Activated T-cell treated with anti-CD3 and anti-CD28 coated beads for 4 hours (primary cell): ENCODE measurements around the gene SRRM2.
A peak's percentile ranks its signal among the peaks of the same experiment; 100 is the strongest.

ENCODE experiments used
- DNase-seq: peaks from one replicate; pipeline ENCODE4 v3.0.0-alpha.2; 2020

The SRRM2 gene

DNA sequence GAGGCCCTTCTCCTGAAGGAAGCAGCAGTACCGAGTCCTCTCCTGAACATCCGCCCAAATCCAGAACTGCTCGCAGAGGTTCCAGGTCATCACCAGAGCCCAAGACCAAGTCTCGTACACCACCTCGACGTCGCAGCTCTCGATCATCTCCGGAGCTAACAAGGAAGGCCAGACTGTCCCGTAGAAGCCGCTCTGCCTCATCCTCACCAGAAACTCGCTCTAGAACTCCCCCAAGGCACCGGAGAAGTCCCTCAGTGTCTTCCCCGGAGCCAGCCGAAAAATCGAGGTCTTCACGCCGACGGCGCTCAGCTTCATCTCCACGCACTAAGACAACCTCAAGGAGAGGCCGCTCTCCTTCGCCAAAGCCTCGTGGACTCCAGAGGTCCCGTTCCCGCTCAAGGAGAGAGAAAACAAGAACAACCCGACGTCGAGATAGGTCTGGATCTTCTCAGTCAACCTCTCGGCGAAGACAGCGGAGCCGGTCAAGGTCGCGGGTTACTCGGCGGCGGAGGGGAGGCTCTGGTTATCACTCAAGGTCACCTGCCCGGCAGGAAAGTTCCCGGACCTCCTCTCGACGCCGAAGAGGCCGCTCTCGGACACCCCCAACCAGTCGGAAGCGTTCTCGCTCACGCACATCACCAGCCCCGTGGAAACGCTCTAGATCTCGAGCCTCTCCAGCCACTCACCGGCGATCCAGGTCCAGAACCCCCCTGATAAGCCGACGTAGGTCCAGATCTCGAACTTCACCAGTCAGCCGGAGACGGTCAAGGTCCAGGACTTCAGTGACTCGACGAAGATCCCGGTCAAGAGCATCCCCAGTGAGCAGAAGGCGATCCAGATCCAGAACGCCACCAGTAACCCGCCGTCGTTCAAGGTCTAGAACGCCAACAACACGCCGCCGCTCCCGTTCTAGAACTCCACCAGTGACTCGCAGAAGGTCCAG lies 13.3 kb downstream of the SRRM2 start:
- DNase-seq: no peak

DNA sequence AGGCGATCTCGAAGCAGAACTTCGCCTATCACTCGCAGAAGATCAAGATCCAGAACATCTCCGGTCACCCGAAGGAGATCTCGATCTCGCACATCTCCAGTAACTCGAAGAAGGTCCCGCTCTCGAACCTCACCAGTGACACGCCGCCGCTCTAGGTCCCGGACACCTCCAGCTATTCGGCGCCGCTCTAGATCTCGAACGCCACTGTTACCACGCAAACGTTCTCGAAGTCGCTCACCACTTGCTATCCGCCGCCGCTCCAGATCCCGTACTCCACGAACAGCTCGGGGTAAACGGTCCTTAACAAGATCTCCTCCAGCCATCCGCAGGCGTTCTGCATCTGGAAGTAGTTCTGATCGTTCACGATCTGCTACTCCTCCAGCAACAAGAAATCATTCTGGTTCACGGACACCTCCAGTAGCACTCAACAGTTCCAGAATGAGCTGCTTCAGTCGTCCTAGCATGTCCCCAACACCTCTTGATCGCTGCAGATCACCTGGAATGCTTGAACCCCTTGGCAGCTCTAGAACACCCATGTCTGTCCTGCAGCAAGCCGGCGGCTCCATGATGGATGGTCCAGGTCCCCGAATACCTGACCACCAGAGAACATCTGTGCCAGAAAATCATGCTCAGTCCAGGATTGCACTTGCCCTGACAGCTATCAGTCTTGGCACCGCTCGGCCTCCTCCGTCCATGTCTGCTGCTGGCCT lies 14.1 kb downstream of the SRRM2 start:
- no peak for DNase-seq

DNA sequence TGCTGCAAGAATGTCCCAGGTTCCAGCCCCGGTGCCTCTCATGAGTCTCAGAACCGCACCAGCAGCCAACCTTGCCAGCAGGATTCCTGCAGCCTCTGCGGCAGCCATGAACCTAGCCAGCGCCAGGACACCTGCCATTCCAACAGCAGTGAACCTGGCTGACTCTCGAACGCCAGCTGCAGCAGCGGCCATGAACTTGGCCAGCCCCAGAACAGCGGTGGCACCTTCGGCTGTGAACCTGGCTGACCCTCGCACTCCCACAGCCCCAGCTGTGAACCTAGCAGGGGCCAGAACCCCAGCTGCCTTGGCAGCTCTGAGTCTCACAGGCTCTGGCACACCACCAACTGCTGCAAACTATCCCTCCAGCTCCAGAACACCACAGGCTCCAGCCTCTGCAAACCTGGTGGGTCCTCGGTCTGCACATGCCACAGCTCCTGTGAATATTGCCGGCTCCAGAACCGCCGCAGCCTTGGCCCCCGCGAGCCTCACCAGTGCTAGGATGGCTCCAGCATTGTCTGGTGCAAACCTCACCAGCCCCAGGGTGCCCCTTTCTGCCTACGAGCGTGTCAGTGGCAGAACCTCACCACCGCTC lies 14.8 kb downstream of the SRRM2 start:
- DNase-seq: no peak

GRCh38 chr16:2767891-2768290 lies 15.5 kb downstream of the SRRM2 start:
- DNase-seq: no peak

DNA sequence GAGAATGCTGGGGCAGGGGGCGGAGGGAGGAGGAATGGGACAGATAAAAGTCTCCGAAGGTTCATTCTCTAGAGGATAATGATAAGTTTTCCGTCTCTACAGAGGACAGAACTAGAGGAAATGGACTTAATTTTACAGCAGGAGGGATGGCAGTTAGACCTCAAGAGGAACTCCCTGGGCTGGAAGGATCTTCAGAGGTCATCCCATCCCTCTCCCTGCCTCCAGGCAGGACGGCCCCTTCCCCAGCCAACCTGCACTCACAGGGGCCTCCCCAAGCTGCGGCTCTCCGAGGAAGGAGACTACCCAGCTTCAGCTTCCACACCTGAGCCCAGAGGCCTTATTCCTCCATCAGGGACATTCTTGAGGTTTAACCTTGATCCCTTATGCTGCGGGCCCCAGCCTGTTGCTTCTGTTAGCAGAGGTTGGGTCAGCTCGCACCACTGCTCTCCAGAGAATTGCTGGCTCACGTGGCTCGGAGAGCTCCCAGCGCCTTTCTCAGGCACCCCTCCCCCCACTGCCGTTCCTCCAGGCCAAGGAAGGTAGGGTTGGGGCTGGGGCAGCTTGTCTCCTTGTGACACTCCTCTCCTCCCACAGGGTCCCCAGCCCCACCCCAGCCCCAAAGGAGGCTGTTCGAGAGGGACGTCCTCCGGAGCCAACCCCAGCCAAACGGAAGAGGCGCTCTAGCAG lies 16.1 kb downstream of the SRRM2 start:
- DNase-seq: no peak

DNA sequence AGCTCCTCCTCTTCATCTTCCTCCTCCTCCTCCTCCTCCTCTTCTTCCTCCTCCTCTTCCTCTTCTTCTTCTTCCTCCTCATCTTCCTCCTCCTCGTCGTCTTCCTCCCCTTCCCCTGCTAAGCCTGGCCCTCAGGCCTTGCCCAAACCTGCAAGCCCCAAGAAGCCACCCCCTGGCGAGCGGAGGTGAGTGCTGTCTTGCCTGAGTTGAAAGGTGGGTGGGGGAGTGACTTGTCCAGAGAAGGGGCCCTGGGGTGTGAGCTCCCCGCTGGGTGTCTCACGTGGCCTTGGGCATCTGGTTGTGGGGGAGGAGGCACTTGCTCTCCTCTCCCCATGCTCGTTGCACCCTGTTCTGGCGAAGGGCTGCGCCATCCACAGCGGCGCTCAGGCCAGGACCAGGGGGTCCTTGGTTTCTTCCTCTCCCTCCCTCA lies 16.7 kb downstream of the SRRM2 start:
- no peak for DNase-seq

DNA sequence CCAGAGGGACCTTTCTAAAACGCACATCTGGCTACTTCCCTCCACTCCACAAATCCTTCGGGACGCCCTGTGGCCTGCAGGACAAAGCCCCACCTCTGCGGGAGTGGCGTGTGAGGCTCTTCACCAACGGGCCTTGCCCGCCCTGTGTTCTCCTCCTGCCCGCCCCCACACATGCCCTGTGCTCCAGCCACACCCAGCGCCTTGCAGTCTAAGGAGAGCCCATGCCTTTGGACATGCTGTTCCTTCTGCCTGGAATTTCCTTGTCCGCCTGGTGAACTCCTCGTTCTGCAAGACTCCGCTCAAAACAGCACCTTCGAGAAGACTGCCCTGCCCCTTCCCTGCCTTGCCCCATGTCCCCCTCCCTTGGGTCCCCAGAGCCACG lies 17.2 kb downstream of the SRRM2 start:
- DNase-seq: no peak

DNA sequence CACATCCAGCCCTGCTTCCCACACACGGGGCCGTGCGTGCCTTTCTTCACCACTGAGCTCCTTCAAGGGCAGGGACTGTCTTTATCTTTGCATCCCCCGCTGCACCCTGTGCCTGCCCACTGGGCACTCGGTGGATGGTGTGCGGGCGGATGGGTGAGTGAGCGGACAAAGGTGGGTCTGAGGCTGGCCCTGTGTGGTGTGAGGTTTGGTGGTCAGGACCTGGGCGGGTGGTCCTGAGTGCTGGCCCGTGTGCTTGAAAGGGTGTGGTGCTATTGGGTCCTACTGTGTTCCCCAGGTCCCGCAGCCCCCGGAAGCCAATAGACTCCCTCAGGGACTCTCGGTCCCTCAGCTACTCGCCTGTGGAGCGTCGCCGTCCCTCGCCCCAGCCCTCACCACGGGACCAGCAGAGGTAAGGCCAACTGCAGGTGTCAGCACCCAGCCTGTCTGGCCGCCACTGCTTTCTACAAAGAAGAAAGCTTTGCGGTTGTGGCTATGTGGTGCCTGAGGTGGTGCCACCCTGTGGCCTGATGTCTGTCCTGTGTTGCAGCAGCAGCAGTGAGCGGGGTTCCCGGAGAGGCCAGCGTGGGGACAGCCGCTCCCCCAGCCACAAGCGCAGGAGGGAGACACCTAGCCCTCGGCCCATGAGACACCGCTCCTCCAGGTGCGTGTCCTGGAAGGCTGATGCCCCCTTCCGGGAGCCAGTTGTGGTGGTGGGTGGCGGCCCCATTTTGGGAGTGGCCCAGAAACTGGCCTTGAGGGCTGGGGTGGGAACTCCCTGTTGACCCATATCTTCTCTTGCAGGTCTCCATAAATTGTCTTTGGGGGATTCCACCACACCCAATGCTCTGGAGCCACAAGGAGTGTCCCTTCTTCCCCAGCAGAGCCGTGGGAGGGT lies 17.9 kb downstream of the SRRM2 start:
- no peak for DNase-seq

- no peak for DNase-seq
These were observed 19.3 kb downstream of the SRRM2 start for GRCh38 chr16:2771496-2772402.

DNA sequence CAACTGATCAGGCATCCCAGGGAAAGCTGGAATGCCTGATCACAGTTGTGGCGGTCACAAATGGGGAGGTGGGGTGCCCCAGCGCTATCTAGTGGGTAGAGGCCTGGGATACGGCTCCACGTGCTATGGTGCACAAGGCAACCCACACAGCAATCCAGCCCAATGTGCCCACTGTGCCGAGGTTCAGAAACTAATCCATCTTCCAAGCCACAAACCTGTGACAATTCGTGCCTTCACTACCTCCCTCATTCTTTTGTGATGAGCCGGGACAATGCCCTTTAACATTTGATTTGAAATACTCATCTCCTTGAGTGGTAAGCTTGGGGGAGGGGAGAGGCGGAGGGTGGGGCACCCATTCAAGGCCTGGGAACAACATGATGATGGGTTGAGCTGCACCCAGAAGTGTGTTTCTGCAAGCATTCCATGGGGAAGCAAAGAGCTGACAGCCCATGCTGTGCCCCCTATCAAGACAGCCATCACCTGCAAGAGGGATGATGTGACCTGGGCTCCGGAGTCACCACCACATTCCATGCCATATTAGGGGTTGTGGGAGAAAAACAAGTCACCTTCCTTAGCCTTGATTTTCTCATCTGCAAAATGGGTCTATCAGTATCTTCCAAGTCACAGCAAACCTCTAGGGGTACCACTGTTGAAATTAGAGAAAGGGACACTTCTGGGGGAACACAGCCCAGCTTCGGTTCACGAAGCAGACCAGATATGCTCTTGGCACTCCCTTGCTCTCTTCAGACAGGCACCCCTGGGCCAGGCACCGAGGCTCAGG lies 20.9 kb downstream of the SRRM2 start:
- DNase-seq: no peak

- DNase-seq: no peak
These were observed 21.9 kb downstream of the SRRM2 start for GRCh38 chr16:2774161-2774891.

DNA sequence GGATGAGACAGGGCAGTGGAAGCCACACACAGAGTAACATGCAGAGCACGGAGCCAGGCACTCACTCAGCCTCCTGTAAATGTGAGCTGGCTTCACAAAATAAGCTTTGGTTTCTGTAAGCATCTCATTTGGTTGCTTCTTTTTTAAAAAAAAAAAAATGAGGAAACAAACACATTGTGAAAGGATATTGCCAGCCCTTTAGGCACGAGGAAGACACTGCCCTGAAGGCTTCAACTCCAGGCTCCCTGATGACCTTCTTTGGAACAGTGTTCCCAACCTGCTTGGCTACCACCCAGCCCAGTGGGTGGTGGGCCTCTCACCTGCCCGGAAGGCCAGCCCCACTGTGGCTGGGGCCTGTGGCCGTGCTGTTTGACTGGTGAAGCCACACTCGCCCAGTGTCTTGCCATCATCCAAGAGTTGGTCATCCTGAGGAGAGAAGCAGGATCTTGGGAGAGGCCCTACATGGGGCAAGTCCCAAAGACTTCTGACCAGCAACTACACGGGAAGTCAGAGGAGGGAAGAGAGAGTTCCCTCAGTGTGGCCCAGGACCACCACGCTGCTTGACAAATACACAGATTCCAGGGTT lies 22.8 kb downstream of the SRRM2 start:
- no peak for DNase-seq

DNA sequence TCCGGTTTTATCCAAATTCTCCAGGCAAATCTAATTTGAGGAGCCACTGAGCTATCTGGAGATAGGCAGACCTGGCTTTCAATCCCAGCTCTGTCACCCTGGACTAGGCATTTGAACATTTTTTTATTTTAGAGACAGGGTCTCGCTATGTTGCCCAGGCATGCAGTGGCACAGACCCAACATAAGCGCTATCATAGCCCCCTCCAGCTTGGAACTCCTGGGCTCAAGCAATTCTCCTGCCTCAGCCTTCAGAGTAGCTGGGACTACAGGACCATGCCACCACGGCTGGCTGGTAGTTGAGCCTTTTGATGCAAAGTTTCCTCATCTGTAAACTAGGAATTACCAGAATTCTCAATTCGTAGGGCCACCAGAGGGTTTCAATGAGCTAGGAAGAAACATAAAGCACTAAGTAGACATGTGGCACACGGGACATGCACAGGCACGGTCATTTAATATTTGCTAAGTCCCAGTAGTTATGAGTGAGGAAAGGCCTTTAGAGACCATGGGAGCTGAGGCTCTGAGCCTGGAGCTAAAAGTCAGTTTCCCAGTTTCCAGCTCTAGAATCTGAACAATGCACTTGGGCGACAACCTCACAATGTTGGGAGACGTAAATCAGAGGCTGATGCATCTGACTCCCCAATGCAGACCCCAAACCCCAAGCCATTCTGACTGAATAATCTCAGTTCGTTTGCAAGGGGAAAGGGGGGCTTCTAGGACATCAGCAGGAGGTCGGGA lies 23.5 kb downstream of the SRRM2 start:
- no peak for DNase-seq

DNA sequence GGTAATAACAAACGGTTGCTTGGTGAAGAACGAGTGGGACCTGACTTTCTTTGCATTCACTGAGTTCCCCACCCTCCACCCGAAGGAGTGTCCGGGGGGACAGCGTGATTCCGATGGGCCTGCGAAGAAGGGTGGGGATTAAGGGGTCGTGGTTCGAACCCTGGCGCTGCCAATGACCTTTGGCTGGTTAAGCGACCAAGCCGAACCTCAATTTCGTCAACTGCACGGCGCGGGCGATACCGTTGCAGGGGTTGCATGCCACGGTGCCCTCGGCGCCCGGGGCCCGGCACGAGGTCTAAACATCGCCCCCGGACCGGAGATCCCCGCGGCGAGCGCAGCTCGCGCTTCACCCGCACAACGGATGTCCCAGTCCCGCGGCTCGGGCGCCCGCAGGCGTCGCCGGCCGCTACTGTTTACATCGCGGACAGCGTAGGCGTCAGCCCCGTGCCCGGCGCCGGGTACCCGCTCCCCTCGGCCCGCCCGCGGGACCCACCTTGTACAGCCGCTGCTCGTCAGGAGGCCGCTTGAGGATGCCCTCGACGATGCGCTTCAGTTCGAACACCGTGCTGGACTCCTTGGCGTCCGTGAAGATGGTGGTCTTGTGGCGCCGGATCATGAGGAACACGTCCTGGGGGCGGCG lies 24.2 kb downstream of the SRRM2 start:
- no peak for DNase-seq

DNA sequence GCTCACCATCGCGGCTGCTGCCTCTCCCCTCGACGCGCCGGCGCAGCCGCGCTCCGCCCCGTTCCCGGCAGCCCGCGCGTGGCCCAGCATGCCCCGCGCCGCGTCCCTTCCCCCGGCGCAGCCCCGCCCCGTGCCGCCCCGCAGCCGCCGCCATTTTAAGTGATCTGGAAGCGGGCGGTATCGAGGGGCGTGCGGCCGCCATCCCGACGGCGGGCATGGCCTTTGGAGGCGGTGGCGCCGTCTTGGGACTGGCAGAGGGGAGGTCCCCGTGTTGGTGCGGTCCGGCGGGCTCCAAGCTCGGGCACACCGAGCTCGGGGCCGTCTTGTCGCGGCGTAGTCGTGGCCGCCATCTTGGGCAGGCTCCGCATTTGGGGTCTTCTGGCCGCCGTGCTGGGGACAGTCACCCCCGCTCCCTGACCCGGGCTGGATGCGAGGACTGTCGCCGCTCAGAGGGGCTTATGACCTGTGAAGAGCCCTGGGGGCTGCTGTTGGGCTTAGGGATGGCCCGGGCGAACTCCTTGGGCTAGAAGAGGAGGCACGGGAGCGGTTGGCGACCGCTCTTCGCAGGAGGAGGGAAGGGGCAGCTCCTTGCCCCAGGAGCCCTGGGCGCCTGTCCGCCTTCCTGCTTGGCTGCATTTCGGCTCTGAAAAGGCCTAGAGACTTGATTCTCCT lies 24.9 kb downstream of the SRRM2 start, which contains the start of gene ELOB:
Gene ELOB, minus strand, starts transcription at position 50 of the 672 bp plus-strand sequence. Its CDS starts 41 bp downstream, at position 9.
- peak; percentile 84 for DNase-seq

- no peak for DNase-seq
These were observed 25.6 kb downstream of the SRRM2 start for GRCh38 chr16:2777903-2778629.
